H1 (cell line): ENCODE results near the gene EXD3. TPM values are rescaled to one million over a fixed set of nuclear protein-coding genes. Genes with fewer than 3 reads are reported as not detected.
A peak's percentile ranks its signal among the peaks of the same experiment; 100 is the strongest.

Experiments
- CTCF ChIA-PET: fragments of 300-600 bp; sonication (Branson Sonifier 250); formaldehyde crosslinking; loops from one replicate; lab custom pipeline; 2021; ENCODE audit not compliant: partially characterized antibody; lab: Charles Lee
- POLR2A ChIA-PET: fragments of 300-600 bp; sonication (Branson Sonifier 250); formaldehyde crosslinking; loops from one replicate; lab custom pipeline; 2021; ENCODE audit warnings: inconsistent platforms; ENCODE audit not compliant: partially characterized antibody; lab: Charles Lee
- DNase-seq, 2 experiments: peaks; one replicate each; pipeline versions ENCODE4 v3.0.0 to v3.0.0-alpha.2; 2010 to 2022; ENCODE audit warnings: low spot score in 2 of 2, low read depth in 1 of 2, mixed read lengths in 1 of 2
- FAIRE-seq: peaks from 2 replicates; lab custom pipeline; 2011; peaks lifted over from hg19 to GRCh38; lab: Jason Lieb, UNC
- H2AFZ ChIP-seq: 2 replicates; pipeline ENCODE4 v1.8.1; 2012; ENCODE audit warnings: low read length, inconsistent platforms
- H2AK5ac ChIP-seq: 2 replicates; pipeline ENCODE4 v1.6.1; 2013; ENCODE audit warnings: low read depth, low read length
- H2BK120ac ChIP-seq: replicated peaks from 2 replicates; pipeline ENCODE3; 2013; ENCODE audit warnings: low read depth, low read length, inconsistent platforms
- H2BK12ac ChIP-seq: 2 replicates; pipeline ENCODE4 v1.6.1; 2013; ENCODE audit warnings: low read depth, low read length
- H2BK15ac ChIP-seq: 2 replicates; pipeline ENCODE4 v1.6.1; 2013; ENCODE audit warnings: low read length
- H2BK20ac ChIP-seq: 2 replicates; pipeline ENCODE4 v1.6.1; 2013; ENCODE audit warnings: low read length
- H2BK5ac ChIP-seq: 2 replicates; pipeline ENCODE4 v1.6.1; 2013; ENCODE audit warnings: low read depth, low read length
- H3K14ac ChIP-seq: 2 replicates; pipeline ENCODE4 v1.6.1; 2013; ENCODE audit warnings: inconsistent platforms; ENCODE audit not compliant: insufficient read length
- H3K18ac ChIP-seq: 2 replicates; pipeline ENCODE4 v1.6.1; 2013; ENCODE audit warnings: low read length; ENCODE audit errors: extremely low read depth
- H3K23ac ChIP-seq: 2 replicates; pipeline ENCODE4 v1.6.1; 2013; ENCODE audit warnings: inconsistent platforms; ENCODE audit not compliant: insufficient read length
- H3K23me2 ChIP-seq: 2 replicates; pipeline ENCODE4 v1.6.1; 2013; ENCODE audit warnings: low read depth, low read length
- H3K27ac ChIP-seq: 2 replicates; pipeline ENCODE4 v1.6.1; 2011; ENCODE audit warnings: low read depth, low read length, inconsistent platforms
- H3K27me3 ChIP-seq, 4 experiments: replicated peaks in 1 of 4; 1 replicate in 1 of 4; 2 replicates in 3 of 4; pipeline versions ENCODE4 v1.6.1 to v1.8.1; 2011 to 2013; ENCODE audit warnings: low read length in 3 of 4, mild to moderate bottlenecking in 3 of 4, inconsistent platforms in 2 of 4, mixed read lengths in 2 of 4, moderate library complexity in 1 of 4; ENCODE audit not compliant: control insufficient read depth in 3 of 4, insufficient read depth in 3 of 4; ENCODE audit errors: extremely low read depth in 1 of 4
- H3K36me3 ChIP-seq, 4 experiments: 2 replicates each; pipeline versions ENCODE4 v1.6.1 to v1.8.1; 2011 to 2013; ENCODE audit warnings: mild to moderate bottlenecking in 4 of 4, low read length in 3 of 4, moderate library complexity in 2 of 4, control low read depth in 1 of 4, inconsistent platforms in 1 of 4; ENCODE audit not compliant: insufficient read depth in 4 of 4, control insufficient read depth in 2 of 4
- H3K4ac ChIP-seq: replicated peaks from 2 replicates; pipeline ENCODE3; 2013; ENCODE audit warnings: low read length, low read depth, mixed read lengths, inconsistent platforms; ENCODE audit not compliant: insufficient read length
- H3K4me1 ChIP-seq, 4 experiments: replicated peaks in 1 of 4; 1 replicate in 1 of 4; 2 replicates in 3 of 4; pipeline versions ENCODE4 v1.6.1 to v1.8.1; 2011 to 2013; ENCODE audit warnings: low read length in 3 of 4, inconsistent platforms in 2 of 4, mixed read lengths in 1 of 4; ENCODE audit not compliant: insufficient read depth in 4 of 4, control insufficient read depth in 3 of 4
- H3K4me2 ChIP-seq, 2 experiments: 2 replicates each; pipeline versions ENCODE4 v1.6.1 to v1.8.1; 2011 to 2013; ENCODE audit warnings: low read depth in 2 of 2, low read length in 2 of 2, control low read depth in 1 of 2, inconsistent platforms in 1 of 2, mild to moderate bottlenecking in 1 of 2; ENCODE audit not compliant: insufficient read depth in 1 of 2
- H3K4me3 ChIP-seq, 4 experiments: fragments of 200-600, 300-600 bp in 1 of 4; sonication (generic), shearing (Covaris generic), sonication (Bioruptor Twin) in 1 of 4; 2 replicates each; pipeline versions ENCODE4 v1.5.1 to v1.8.1; 2011 to 2016; ENCODE audit warnings: low read length in 4 of 4, low read depth in 3 of 4, control low read depth in 2 of 4, inconsistent platforms in 2 of 4, mild to moderate bottlenecking in 2 of 4, mixed read lengths in 1 of 4, moderate library complexity in 1 of 4; ENCODE audit not compliant: insufficient read depth in 2 of 4; ENCODE audit errors: extremely low read depth in 1 of 4
- H3K56ac ChIP-seq: replicated peaks from 2 replicates; pipeline ENCODE3; 2013; ENCODE audit warnings: low read depth, mild to moderate bottlenecking, mixed read lengths, low read length, inconsistent platforms; ENCODE audit not compliant: insufficient read length
- H3K79me1 ChIP-seq: 2 replicates; pipeline ENCODE4 v1.6.1; 2013; ENCODE audit warnings: low read depth, low read length, control low read depth
- H3K79me2 ChIP-seq, 2 experiments: 2 replicates each; pipeline versions ENCODE4 v1.6.1 to v1.8.1; 2012 to 2013; ENCODE audit warnings: low read length in 2 of 2, mild to moderate bottlenecking in 2 of 2, inconsistent platforms in 1 of 2; ENCODE audit not compliant: insufficient read depth in 2 of 2, control insufficient read depth in 1 of 2
- H3K9ac ChIP-seq, 4 experiments: replicated peaks in 1 of 4; 1 replicate in 1 of 4; 2 replicates in 3 of 4; pipeline versions ENCODE4 v1.6.1 to v1.8.1; 2011 to 2013; ENCODE audit warnings: low read depth in 3 of 4, low read length in 3 of 4, control low read depth in 2 of 4, mild to moderate bottlenecking in 2 of 4, moderate library complexity in 2 of 4, inconsistent platforms in 1 of 4; ENCODE audit errors: extremely low read depth in 1 of 4
- H3K9me3 ChIP-seq, 2 experiments: 2 replicates each; pipeline versions ENCODE4 v1.6.1 to v1.8.1; 2012 to 2013; ENCODE audit warnings: mild to moderate bottlenecking in 2 of 2, moderate library complexity in 2 of 2, control low read depth in 1 of 2, inconsistent platforms in 1 of 2, low read depth in 1 of 2, low read length in 1 of 2, mixed read lengths in 1 of 2; ENCODE audit not compliant: insufficient read depth in 2 of 2
- H4K20me1 ChIP-seq, 2 experiments: replicated peaks in 1 of 2; 2 replicates each; pipeline versions ENCODE3 to v1.8.1; 2011 to 2013; ENCODE audit warnings: inconsistent platforms in 2 of 2, low read length in 2 of 2, mild to moderate bottlenecking in 1 of 2; ENCODE audit not compliant: insufficient read depth in 2 of 2, control insufficient read depth in 1 of 2
- H4K5ac ChIP-seq: 2 replicates; pipeline ENCODE4 v1.6.1; 2013; ENCODE audit warnings: low read length, low read depth, mixed read lengths, inconsistent platforms; ENCODE audit not compliant: insufficient read length
- H4K8ac ChIP-seq: 2 replicates; pipeline ENCODE4 v1.8.0; 2013; ENCODE audit warnings: mild to moderate bottlenecking, moderate library complexity, low read length, inconsistent platforms; ENCODE audit not compliant: insufficient read depth; ENCODE audit errors: extremely low read depth
- H4K91ac ChIP-seq: replicated peaks from 2 replicates; pipeline ENCODE3; 2013; ENCODE audit warnings: low read length, mixed read lengths, inconsistent platforms; ENCODE audit not compliant: insufficient read length
- CTCF ChIP-seq, 3 experiments: IDR thresholded peaks; 1 replicate in 2 of 3; 2 replicates in 1 of 3; pipeline versions ENCODE4 v1.5.1 to v1.6.1; 2011; ENCODE audit warnings: low read length in 3 of 3, mild to moderate bottlenecking in 3 of 3, inconsistent platforms in 2 of 3, low read depth in 1 of 3, moderate library complexity in 1 of 3; ENCODE audit not compliant: insufficient read depth in 1 of 3; ENCODE audit errors: control extremely low read depth in 1 of 3
- E2F6 ChIP-seq: IDR thresholded peaks from 2 replicates; pipeline ENCODE4 v1.6.1; 2012; ENCODE audit warnings: inconsistent platforms
- JUND ChIP-seq: IDR thresholded peaks from 2 replicates; pipeline ENCODE4 v1.6.1; 2011; ENCODE audit warnings: mild to moderate bottlenecking, improper control_type of control experiment, low read length
- KDM4A ChIP-seq: IDR thresholded peaks from one replicate; pipeline ENCODE4 v1.7.1; 2012; ENCODE audit warnings: low read depth, mild to moderate bottlenecking, moderate library complexity, low read length, inconsistent platforms; ENCODE audit not compliant: severe bottlenecking
- POLR2AphosphoS5 ChIP-seq: IDR thresholded peaks from 2 replicates; pipeline ENCODE4 v1.6.1; 2011; ENCODE audit warnings: low read depth, low read length
- RAD21 ChIP-seq, 2 experiments: IDR thresholded peaks in 1 of 2; conservative IDR thresholded peaks in 1 of 2; 2 replicates each; pipeline ENCODE4 v1.6.1; 2011; ENCODE audit warnings: low read depth in 2 of 2, low read length in 2 of 2, improper control_type of control experiment in 1 of 2, inconsistent platforms in 1 of 2, mild to moderate bottlenecking in 1 of 2, moderate library complexity in 1 of 2
- SP1 ChIP-seq: IDR thresholded peaks from 2 replicates; pipeline ENCODE4 v1.6.1; 2011; ENCODE audit warnings: low read depth, low read length
- YY1 ChIP-seq: IDR thresholded peaks from 2 replicates; pipeline ENCODE4 v1.6.1; 2011; ENCODE audit warnings: low read depth, mild to moderate bottlenecking, low read length
- WGBS, 2 experiments: shearing (Covaris generic) in 1 of 2; methylation state at CpG; one replicate each; pipeline versions ENCODE4 v1.1.6 to v1.1.7; 2013 to 2015; ENCODE audit warnings: low lambda C conversion rate in 2 of 2, mixed read lengths in 2 of 2, inconsistent platforms in 1 of 2, low coverage in 1 of 2, missing lambda C conversion rate in 1 of 2; ENCODE audit not compliant: insufficient replicate concordance in 2 of 2, insufficient coverage in 1 of 2, insufficient read length in 1 of 2; ENCODE audit errors: extremely low coverage in 1 of 2, missing lambda C conversion rate in 1 of 2; 5-methylcytosine and 5-hydroxymethylcytosine counted together
- polyA plus RNA-seq, 7 experiments: library from polyadenylated mRNA; depleted of rRNA in 3 of 7; stranded (reverse) in 5 of 7; unstranded in 2 of 7; fragments of >200 nt in 5 of 7; fragments of 200-250 nt in 2 of 7; gene quantifications; 1 replicate in 5 of 7; 2 replicates in 1 of 7; 4 replicates in 1 of 7; pipeline versions ENCODE4 v1.2.1 to v1.2.3, GENCODE V29; 2011 to 2013; ENCODE audit warnings: missing spikeins in 2 of 7, mixed read lengths in 2 of 7
- total RNA-seq: library from RNA; stranded (reverse); fragmentation: NEBNext Ultra II Directional; extraction: Animal tissue kit (Norgen Biotek cat#: 25700); gene quantifications from 2 replicates; pipeline ENCODE4 v1.2.1, GENCODE V29; 2021

The EXD3 gene
- total and polyA plus RNA-seq, 2 of the 8 experiments (the other 6 are each of a cell fraction or from before 2014, with no cell fraction given): 7.2 to 9.4 TPM

DNA sequence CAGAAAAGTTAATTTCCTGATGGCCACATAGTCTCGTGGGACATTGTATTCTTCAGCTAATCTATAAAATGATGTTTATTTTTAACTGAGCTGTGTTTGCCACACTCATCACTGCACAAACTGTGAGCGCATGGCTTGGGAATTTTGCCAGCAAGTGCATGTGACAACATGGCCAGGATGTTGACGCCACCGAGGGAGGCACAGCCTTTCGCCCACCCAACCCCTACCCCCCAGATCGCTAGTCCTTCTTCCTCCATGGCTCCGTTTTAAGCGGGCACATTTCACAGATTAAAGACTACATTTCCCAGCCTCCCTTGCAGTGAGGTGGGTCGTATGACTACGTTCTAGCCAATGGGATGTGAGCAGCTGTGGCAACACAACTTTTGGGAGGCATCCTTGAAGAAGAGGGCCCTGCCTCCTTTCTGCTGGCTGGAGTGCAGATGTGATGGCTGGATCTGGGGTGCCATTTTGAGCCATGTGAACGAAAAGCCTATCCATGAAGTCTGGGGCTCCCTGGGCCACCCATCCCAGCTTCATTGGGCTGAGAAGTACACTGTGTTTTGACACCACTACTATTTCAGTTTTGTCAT is 128.8 kb downstream of the EXD3 start:
- Histone ChIP-seq H3K36me3 (no peaks in the 10 kb centered on the region), H2BK12ac (peak overlapping the region; percentile 88), H3K23me2 (peaks cover 4% of the 10 kb centered on the region; the same call in 1 of the 2 replicates), H3K23ac (no peak overlapping the region), H4K91ac (no peak overlapping the region), H3K9ac (no peak overlapping the region), H3K9me3 (peaks cover 0 to 4% of the 10 kb centered on the region in 2 experiments; a peak in 2 of 4 replicates), H3K27me3 (peaks cover 0 to 24% (median 12%) of the 10 kb centered on the region in 4 experiments; a peak in 5 of 7 replicates), H3K4me2 (no peak overlapping the region; a peak in 1 of 4 replicates), H3K4ac (no peak overlapping the region), H3K79me2 (no peaks in the 10 kb centered on the region), H3K79me1 (no peaks in the 10 kb centered on the region), H4K5ac (no peak overlapping the region), H3K56ac (no peak overlapping the region), H3K18ac (no peak overlapping the region), H3K27ac (no peak overlapping the region), H3K4me3 (no peak overlapping the region), H4K20me1 (peaks cover 3 to 5% of the 10 kb centered on the region in 2 experiments), H4K8ac (no peak overlapping the region), H2AFZ (no peak overlapping the region), H2BK20ac (no peak overlapping the region), H2BK120ac (no peak overlapping the region), H2AK5ac (peak overlapping the region; percentile 41; the same call in 1 of the 2 replicates), H3K14ac (no peak overlapping the region), H2BK5ac (0 out of 2 replicates have a peak overlapping the region, but pooled peaks have one; percentile 16), H3K4me1 (peaks cover 3 to 24% (median 22%) of the 10 kb centered on the region in 4 experiments), H2BK15ac (peak overlapping the region; percentile 73; the same call in 1 of the 2 replicates)
- 76% methylated on average over 11 of the region's 11 CpGs; no CpG with 5 or more reads in 1 of the 2 experiments for WGBS, 2 experiments
- FAIRE-seq (peak; percentile 58), DNase-seq (peak in 1 of 2 experiments; percentile 58)
- POLR2A ChIA-PET: interaction anchor here (1.8 kb wide), 1 partner anchor 17 kb away, joined by 5 read pairs; the partner anchor contains the start of gene TOR4A
- CTCF ChIA-PET: interaction anchor here (0.7 to 2.7 kb wide), 9 partner anchors 9 to 149 kb away, joined by 3 to 7 read pairs (median 3); no protein-coding TSS in a partner anchor
- TF ChIP-seq CTCF (IDR thresholded peaks at IDR 0.05; ENCODE audit: control extremely low read depth in 1 of 3, insufficient read depth in 1 of 3, low read depth in 1 of 3, low read length in 3 of 3) (no peak), JUND (no peak), E2F6 (no peak), POLR2AphosphoS5 (no peak), YY1 (peak; percentile 32; the same call in 1 of the 2 replicates), SP1 (peak; percentile 52), RAD21 (IDR thresholded peaks at IDR 0.05 in 1 of 2, conservative IDR thresholded peaks at IDR 0.05 in 1 of 2; ENCODE audit: low read depth in 2 of 2, low read length in 2 of 2) (no peak), KDM4A (no peak)
